Measurements from ENCODE around the gene SETDB1. TPM values are rescaled to one million over a fixed set of nuclear protein-coding genes. Genes with fewer than 3 reads are reported as not detected.

Gene SETDB1
- polyA plus RNA-seq, 1 donor from 2014 or later = 39.1 TPM

DNA sequence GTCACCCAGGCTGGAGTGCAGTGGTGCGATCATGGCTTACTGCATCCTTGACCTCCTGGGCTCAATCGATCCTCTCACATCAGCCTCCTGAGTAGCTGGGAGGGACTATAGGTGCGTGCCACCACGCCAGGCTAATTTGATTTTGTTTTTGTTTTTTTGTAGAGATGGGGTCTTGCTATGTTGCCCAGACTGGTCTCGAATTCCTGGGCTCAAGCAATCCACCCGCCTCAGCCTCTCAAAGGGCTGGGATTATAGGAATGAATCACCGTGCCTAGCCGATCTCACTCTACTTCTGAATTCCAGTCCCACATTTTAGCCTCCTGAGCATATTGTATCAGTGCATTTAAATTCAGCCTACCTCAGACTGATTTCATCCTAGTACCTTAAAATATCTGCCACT, 37.4 kb upstream of the SETDB1 start (continued):
- no peak for TF ChIP-seq REST (IDR thresholded peaks at IDR 0.05; ENCODE audit: borderline replicate concordance)
- no peak for TF ChIP-seq SMC3 (conservative IDR thresholded peaks at IDR 0.05; ENCODE audit: poor library complexity)

DNA sequence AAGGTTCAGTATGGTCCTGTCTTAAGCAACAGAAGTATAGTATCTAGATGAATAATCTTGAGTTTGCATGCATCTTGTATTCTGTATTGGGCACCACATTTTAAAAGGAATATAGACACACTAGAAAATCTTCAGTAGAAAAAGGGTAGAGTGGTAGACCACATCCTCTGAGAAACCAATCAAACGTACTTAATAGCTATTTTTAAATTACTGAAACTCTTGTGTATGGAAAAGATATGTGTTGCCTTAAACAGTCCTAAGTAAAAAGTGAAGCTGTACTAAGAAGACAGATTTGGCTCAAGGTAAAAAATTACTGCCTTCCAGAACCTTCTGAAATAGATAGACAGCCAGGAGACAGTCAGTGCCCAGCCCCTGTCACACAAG, 36.1 kb upstream of the SETDB1 start:
- no peak overlapping the region for H3K9ac ChIP-seq (ENCODE audit: low read length)
- no peaks in the 10 kb centered on the region for H3K36me3 ChIP-seq (ENCODE audit: insufficient read depth, low read length)
- no peaks in the 10 kb centered on the region for H3F3A ChIP-seq (ENCODE audit: insufficient read depth, low read length, poor library complexity, severe bottlenecking)

More for the DNA sequence above, 36.1 kb upstream of the SETDB1 start:
- H3K9me2 ChIP-seq (ENCODE audit: insufficient read depth, low read length) = no peaks in the 10 kb centered on the region
- H2AFZ ChIP-seq (ENCODE audit: low read depth, low read length) = no peak overlapping the region
- no peaks in the 10 kb centered on the region for H3K79me2 ChIP-seq (replicated peaks; ENCODE audit: insufficient read depth, low read length)
- no peak overlapping the region for H3K4me2 ChIP-seq (ENCODE audit: low read length)
- no peaks in the 10 kb centered on the region for H3K27me3 ChIP-seq (ENCODE audit: insufficient read depth, low read depth, low read length)
- H3K27ac ChIP-seq (ENCODE audit: low read length) = no peak overlapping the region
- no peaks in the 10 kb centered on the region for H4K20me1 ChIP-seq (ENCODE audit: insufficient read depth)
- no peak overlapping the region for H3K4me3 ChIP-seq (ENCODE audit: low read length)
- no peaks in the 10 kb centered on the region for H3K9me3 ChIP-seq (ENCODE audit: low read length)
- TF ChIP-seq EP300 (conservative IDR thresholded peaks at IDR 0.05; ENCODE audit: poor library complexity, severe bottlenecking) (no peak), MXI1 (conservative IDR thresholded peaks at IDR 0.05; ENCODE audit: poor library complexity, severe bottlenecking) (no peak), POLR2AphosphoS5 (IDR thresholded peaks at IDR 0.05) (no peak), RAD21 (conservative IDR thresholded peaks at IDR 0.05) (no peak), EZH2 (IDR thresholded peaks at IDR 0.05; ENCODE audit: borderline replicate concordance, insufficient read depth, low read length, poor library complexity, severe bottlenecking) (no peak), TAF1 (IDR thresholded peaks at IDR 0.05; ENCODE audit: low read depth) (no peak), REST (IDR thresholded peaks at IDR 0.05; ENCODE audit: borderline replicate concordance) (no peak), SMC3 (conservative IDR thresholded peaks at IDR 0.05; ENCODE audit: poor library complexity) (no peak)
- TF ChIP-seq, protein P1, sequence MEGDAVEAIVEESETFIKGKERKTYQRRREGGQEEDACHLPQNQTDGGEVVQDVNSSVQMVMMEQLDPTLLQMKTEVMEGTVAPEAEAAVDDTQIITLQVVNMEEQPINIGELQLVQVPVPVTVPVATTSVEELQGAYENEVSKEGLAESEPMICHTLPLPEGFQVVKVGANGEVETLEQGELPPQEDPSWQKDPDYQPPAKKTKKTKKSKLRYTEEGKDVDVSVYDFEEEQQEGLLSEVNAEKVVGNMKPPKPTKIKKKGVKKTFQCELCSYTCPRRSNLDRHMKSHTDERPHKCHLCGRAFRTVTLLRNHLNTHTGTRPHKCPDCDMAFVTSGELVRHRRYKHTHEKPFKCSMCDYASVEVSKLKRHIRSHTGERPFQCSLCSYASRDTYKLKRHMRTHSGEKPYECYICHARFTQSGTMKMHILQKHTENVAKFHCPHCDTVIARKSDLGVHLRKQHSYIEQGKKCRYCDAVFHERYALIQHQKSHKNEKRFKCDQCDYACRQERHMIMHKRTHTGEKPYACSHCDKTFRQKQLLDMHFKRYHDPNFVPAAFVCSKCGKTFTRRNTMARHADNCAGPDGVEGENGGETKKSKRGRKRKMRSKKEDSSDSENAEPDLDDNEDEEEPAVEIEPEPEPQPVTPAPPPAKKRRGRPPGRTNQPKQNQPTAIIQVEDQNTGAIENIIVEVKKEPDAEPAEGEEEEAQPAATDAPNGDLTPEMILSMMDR (IDR thresholded peaks at IDR 0.05; ENCODE audit: poor library complexity, severe bottlenecking) = no peak

Measured in neural cell (in vitro differentiated cells).